OCI-LY1 (cell line): Measurements from ENCODE around the gene BBOF1.

Experiments
- H2AFZ ChIP-seq: fragments of 200-600 bp; sonication (generic), shearing (Covaris generic); 2 replicates; pipeline ENCODE4 v1.6.0; 2014; ENCODE audit warnings: antibody characterized with exemption, mild to moderate bottlenecking, low read length
- H3F3A ChIP-seq: fragments of 200-600 bp; sonication (generic), shearing (Covaris generic); 2 replicates; pipeline ENCODE4 v1.6.0; 2014; ENCODE audit warnings: mild to moderate bottlenecking, antibody characterized with exemption, low read length, moderate library complexity; ENCODE audit not compliant: insufficient read depth
- H3K27ac ChIP-seq: fragments of 200-600 bp; sonication (generic); 2 replicates; pipeline ENCODE4 v1.5.1; 2014; ENCODE audit warnings: low read length, mixed run types, mild to moderate bottlenecking, low read depth; ENCODE audit not compliant: poor library complexity, severe bottlenecking
- H3K27me3 ChIP-seq: fragments of 200-600 bp; sonication (generic); 2 replicates; pipeline ENCODE4 v1.6.0; 2014; ENCODE audit warnings: antibody characterized with exemption, mild to moderate bottlenecking, low read length, moderate library complexity; ENCODE audit not compliant: insufficient read depth
- H3K36me3 ChIP-seq: fragments of 200-600 bp; sonication (generic); 2 replicates; pipeline ENCODE4 v1.6.1; 2014; ENCODE audit warnings: mild to moderate bottlenecking, antibody characterized with exemption, low read length, moderate library complexity, mixed read lengths; ENCODE audit not compliant: insufficient read depth
- H3K4me1 ChIP-seq: fragments of 200-600 bp; sonication (generic); 2 replicates; pipeline ENCODE4 v1.5.1; 2014; ENCODE audit warnings: mild to moderate bottlenecking, low read length, moderate library complexity; ENCODE audit not compliant: insufficient read depth, severe bottlenecking
- H3K4me2 ChIP-seq: fragments of 200-600 bp; sonication (generic), shearing (Covaris generic); 2 replicates; pipeline ENCODE4 v1.6.1; 2014; ENCODE audit warnings: low read length
- H3K4me3 ChIP-seq: fragments of 200-600 bp; sonication (generic); 2 replicates; pipeline ENCODE4 v1.5.1; 2014; ENCODE audit warnings: low read length, low read depth, mild to moderate bottlenecking, mixed read lengths; ENCODE audit not compliant: poor library complexity, severe bottlenecking
- H3K79me2 ChIP-seq: fragments of 200-600 bp; shearing (Covaris generic); 2 replicates; pipeline ENCODE4 v1.6.1; 2016; ENCODE audit warnings: mixed run types, low read length, mixed read lengths; ENCODE audit not compliant: insufficient read depth
- H3K9ac ChIP-seq: fragments of 200-600 bp; sonication (generic), shearing (Covaris generic); 2 replicates; pipeline ENCODE4 v1.6.1; 2014; ENCODE audit warnings: mild to moderate bottlenecking, low read length, mixed read lengths
- H3K9me2 ChIP-seq: fragments of 200-600 bp; sonication (generic), shearing (Covaris generic); 2 replicates; pipeline ENCODE4 v1.6.1; 2014; ENCODE audit warnings: low read depth, mild to moderate bottlenecking, low read length, mixed read lengths
- H3K9me3 ChIP-seq: fragments of 200-600 bp; shearing (Covaris generic); 2 replicates; pipeline ENCODE4 v1.6.1; 2014; ENCODE audit warnings: low read length, mixed read lengths
- H4K20me1 ChIP-seq: fragments of 200-600 bp; sonication (generic), shearing (Covaris generic); 2 replicates; pipeline ENCODE4 v1.6.0; 2016; ENCODE audit warnings: mild to moderate bottlenecking, low read length; ENCODE audit not compliant: insufficient read depth
- CTCF ChIP-seq: fragments of 200-600 bp; sonication (generic), shearing (Covaris generic); IDR thresholded peaks from 2 replicates; pipeline ENCODE4 v1.5.1; 2017; ENCODE audit warnings: mild to moderate bottlenecking, antibody characterized with exemption, low read length, moderate library complexity, mixed read lengths
- EZH2 ChIP-seq: fragments of 200-600 bp; sonication (generic), shearing (Covaris generic); IDR thresholded peaks from 2 replicates; pipeline ENCODE4 v1.8.0; 2017; ENCODE audit warnings: borderline replicate concordance, mixed run types, mild to moderate bottlenecking, antibody characterized with exemption, low read length, moderate library complexity, mixed read lengths

Gene BBOF1

GRCh38 chr14:74034572-74034971 lies 15.4 kb downstream of the BBOF1 start:
- no peak overlapping the region for H3K4me3 ChIP-seq
- H4K20me1 ChIP-seq = no peaks in the 10 kb centered on the region
- H2AFZ ChIP-seq = no peak overlapping the region
- H3K27me3 ChIP-seq = no peaks in the 10 kb centered on the region
- TF ChIP-seq CTCF (no peak), EZH2 (no peak)
- H3K36me3 ChIP-seq = no peaks in the 10 kb centered on the region
- H3K4me1 ChIP-seq = no peaks in the 10 kb centered on the region
- no peaks in the 10 kb centered on the region for H3K9me2 ChIP-seq
- H3K79me2 ChIP-seq = no peaks in the 10 kb centered on the region
- no peak overlapping the region for H3K4me2 ChIP-seq
- no peak overlapping the region for H3K9ac ChIP-seq
- H3K9me3 ChIP-seq = no peaks in the 10 kb centered on the region
- H3K27ac ChIP-seq = no peak overlapping the region
- H3F3A ChIP-seq = no peaks in the 10 kb centered on the region

DNA sequence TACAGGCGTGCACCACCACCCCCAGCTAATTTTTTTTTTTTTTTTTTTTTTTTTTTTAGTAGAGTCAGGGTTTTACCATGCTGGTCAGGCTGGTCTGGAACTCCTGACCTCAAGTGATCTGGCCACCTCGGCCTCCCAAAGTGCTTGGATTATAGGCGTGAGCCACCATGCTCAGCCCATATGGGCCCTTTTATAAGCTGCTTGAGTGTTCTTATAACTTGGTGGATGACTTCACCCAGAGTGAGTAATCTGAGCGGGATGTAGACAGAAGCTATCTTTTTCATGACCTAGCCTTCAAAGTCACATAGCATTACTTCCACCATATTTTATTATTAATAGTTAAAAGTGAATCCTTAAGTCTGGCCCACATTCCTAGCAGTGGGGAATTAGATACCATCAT lies 16.4 kb downstream of the BBOF1 start:
- no peaks in the 10 kb centered on the region for H3K79me2 ChIP-seq
- no peak overlapping the region for H3K9ac ChIP-seq
- no peaks in the 10 kb centered on the region for H3K9me3 ChIP-seq
- no peak overlapping the region for H3K4me2 ChIP-seq
- no peaks in the 10 kb centered on the region for H3K9me2 ChIP-seq
- no peaks in the 10 kb centered on the region for H3F3A ChIP-seq
- H3K4me1 ChIP-seq = no peaks in the 10 kb centered on the region
- no peak overlapping the region for H3K4me3 ChIP-seq
- H3K27me3 ChIP-seq = no peaks in the 10 kb centered on the region
- no peak for TF ChIP-seq CTCF
- TF ChIP-seq EZH2 = no peak
- no peak overlapping the region for H2AFZ ChIP-seq
- no peaks in the 10 kb centered on the region for H4K20me1 ChIP-seq
- H3K27ac ChIP-seq = no peak overlapping the region
- H3K36me3 ChIP-seq = no peaks in the 10 kb centered on the region

DNA sequence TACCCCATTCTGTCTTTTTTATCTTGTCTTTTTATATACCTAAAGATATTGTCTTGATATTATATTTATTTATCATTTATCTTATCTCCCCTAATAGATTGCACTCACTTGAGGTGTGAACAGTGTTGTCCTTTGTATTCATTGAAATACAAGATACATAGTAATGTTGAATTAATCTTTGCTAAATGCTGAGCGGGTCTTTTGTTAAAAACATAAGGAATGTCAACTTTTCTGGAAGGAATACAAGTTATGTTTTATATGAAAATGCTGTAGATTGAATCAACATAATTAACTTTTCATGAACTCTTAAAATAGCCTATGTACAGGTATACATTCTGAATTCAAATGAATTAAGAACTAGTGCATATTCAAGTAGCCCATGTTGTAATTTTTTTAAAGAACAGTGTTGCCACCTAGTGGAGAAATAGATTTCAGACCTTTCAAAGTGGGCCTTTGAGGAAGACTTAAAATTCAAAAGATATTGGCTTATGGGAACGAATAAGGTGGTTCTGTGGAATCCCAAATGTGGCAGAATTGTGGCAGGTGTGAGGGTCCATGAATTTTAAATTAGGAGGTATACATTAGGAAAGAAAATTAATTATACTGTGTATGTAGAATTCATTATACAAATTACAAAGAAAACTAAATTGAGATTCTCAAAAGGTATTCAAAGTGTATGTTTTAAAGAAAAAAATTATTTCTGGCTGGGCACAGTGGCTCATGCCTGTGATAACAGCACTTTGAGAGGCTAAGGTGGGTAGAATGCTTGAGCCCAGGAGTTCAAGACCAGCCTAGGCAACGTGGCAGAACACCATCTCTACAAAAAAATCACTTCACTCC lies 19.1 kb downstream of the BBOF1 start:
- no peaks in the 10 kb centered on the region for H4K20me1 ChIP-seq
- no peaks in the 10 kb centered on the region for H3F3A ChIP-seq
- H3K9me2 ChIP-seq = no peaks in the 10 kb centered on the region
- no peaks in the 10 kb centered on the region for H3K79me2 ChIP-seq
- no peak overlapping the region for H2AFZ ChIP-seq
- H3K9ac ChIP-seq = no peak overlapping the region
- no peak overlapping the region for H3K4me2 ChIP-seq
- TF ChIP-seq CTCF (peak; percentile 78), EZH2 (no peak)
- H3K9me3 ChIP-seq = no peaks in the 10 kb centered on the region
- H3K4me3 ChIP-seq = no peak overlapping the region
- H3K4me1 ChIP-seq = no peaks in the 10 kb centered on the region
- no peaks in the 10 kb centered on the region for H3K27me3 ChIP-seq
- H3K36me3 ChIP-seq = no peaks in the 10 kb centered on the region
- no peak overlapping the region for H3K27ac ChIP-seq
